Measurements from ENCODE around the gene CTTNBP2. TPM values are rescaled to one million over a fixed set of nuclear protein-coding genes. Genes with fewer than 3 reads are reported as not detected.

The CTTNBP2 gene
- total RNA-seq, 1 donor from 2014 or later, result 9.9 TPM

GRCh38 chr7:117750612-117751563 lies 122.4 kb downstream of the CTTNBP2 start:
- Mint-ChIP-seq H3K4me1 (peaks cover 23% of the 10 kb centered on the region), H3K27ac (ENCODE audit: unreplicated experiment) (no peak overlapping the region), H3K9me3 (no peaks in the 10 kb centered on the region), H3K27me3 (ENCODE audit: low read depth) (peaks cover 3% of the 10 kb centered on the region), H3K36me3 (ENCODE audit: low read depth) (peaks cover 15% of the 10 kb centered on the region), H3K4me3 (no peak overlapping the region)
- no peak for DNase-seq (ENCODE audit: low read depth, low spot score)
- TF ChIP-seq, protein P1, sequence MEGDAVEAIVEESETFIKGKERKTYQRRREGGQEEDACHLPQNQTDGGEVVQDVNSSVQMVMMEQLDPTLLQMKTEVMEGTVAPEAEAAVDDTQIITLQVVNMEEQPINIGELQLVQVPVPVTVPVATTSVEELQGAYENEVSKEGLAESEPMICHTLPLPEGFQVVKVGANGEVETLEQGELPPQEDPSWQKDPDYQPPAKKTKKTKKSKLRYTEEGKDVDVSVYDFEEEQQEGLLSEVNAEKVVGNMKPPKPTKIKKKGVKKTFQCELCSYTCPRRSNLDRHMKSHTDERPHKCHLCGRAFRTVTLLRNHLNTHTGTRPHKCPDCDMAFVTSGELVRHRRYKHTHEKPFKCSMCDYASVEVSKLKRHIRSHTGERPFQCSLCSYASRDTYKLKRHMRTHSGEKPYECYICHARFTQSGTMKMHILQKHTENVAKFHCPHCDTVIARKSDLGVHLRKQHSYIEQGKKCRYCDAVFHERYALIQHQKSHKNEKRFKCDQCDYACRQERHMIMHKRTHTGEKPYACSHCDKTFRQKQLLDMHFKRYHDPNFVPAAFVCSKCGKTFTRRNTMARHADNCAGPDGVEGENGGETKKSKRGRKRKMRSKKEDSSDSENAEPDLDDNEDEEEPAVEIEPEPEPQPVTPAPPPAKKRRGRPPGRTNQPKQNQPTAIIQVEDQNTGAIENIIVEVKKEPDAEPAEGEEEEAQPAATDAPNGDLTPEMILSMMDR (conservative IDR thresholded peaks at IDR 0.05), result peak; percentile 73

DNA sequence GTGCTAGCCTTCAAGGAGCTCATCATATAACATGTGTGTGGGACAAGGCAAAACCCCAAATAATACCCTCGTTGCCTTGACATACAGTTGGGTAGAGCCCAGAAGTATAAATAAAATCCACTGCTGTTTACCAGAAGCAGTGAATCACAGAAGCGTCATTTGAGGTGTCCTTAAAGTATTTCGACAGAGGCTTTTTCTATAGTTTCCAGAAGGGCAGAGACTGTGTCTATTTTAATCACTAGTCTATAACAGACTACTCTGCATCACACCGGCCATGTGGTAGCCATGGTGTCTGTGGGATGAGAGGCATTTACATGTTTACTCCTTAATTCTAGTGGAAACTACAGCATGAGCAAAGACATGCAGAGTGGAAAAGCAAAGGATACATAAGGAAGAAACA lies 131.3 kb downstream of the CTTNBP2 start:
- Mint-ChIP-seq H3K4me1 (peaks cover 4% of the 10 kb centered on the region), H3K27me3 (ENCODE audit: low read depth) (no peaks in the 10 kb centered on the region), H3K36me3 (ENCODE audit: low read depth) (peaks cover 11% of the 10 kb centered on the region), H3K4me3 (no peak overlapping the region), H3K27ac (ENCODE audit: unreplicated experiment) (no peak overlapping the region), H3K9me3 (no peaks in the 10 kb centered on the region)
- TF ChIP-seq, protein P1 (conservative IDR thresholded peaks at IDR 0.05), result no peak
- no peak for DNase-seq (ENCODE audit: low read depth, low spot score)

DNA sequence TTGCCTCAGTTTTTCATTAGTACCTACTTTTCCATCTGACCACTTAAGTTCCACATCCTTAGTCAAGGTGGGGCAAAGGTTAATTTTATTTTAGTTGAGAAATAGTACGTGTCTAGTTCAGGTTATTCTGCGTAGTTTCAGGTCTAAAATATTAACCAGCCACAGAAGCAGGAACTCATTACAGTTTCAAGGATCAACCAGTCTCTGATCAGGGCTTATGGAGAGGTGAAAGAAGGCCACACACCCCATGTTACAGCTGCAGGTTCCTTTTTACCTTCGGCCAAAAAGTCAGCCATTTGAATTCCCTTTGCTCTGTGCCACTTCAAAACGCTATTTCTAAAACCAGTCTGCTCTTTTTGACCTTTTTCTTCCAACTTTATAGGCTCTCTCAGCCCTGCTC lies 134.2 kb downstream of the CTTNBP2 start:
- Mint-ChIP-seq H3K36me3 (ENCODE audit: low read depth) (peaks cover 14% of the 10 kb centered on the region), H3K27ac (ENCODE audit: unreplicated experiment) (no peak overlapping the region), H3K4me3 (no peak overlapping the region), H3K4me1 (peaks cover 4% of the 10 kb centered on the region), H3K9me3 (no peaks in the 10 kb centered on the region), H3K27me3 (ENCODE audit: low read depth) (no peaks in the 10 kb centered on the region)
- TF ChIP-seq, protein P1 (conservative IDR thresholded peaks at IDR 0.05), result no peak
- no peak for DNase-seq (ENCODE audit: low read depth, low spot score)

- Mint-ChIP-seq H3K27me3 (ENCODE audit: low read depth) (no peaks in the 10 kb centered on the region), H3K4me1 (peaks cover 4% of the 10 kb centered on the region), H3K4me3 (no peak overlapping the region), H3K27ac (ENCODE audit: unreplicated experiment) (no peak overlapping the region), H3K9me3 (no peaks in the 10 kb centered on the region), H3K36me3 (ENCODE audit: low read depth) (peaks cover 18% of the 10 kb centered on the region)
- TF ChIP-seq, protein P1 (conservative IDR thresholded peaks at IDR 0.05), result no peak
- no peak for DNase-seq (ENCODE audit: low read depth, low spot score)
These were observed 135.3 kb downstream of the CTTNBP2 start for GRCh38 chr7:117737926-117738325.

GRCh38 chr7:117731455-117731854 lies 141.8 kb downstream of the CTTNBP2 start:
- H3K36me3 Mint-ChIP-seq (ENCODE audit: low read depth), result peaks cover 22% of the 10 kb centered on the region
- H3K4me1 Mint-ChIP-seq, result peaks cover 41% of the 10 kb centered on the region
- no peaks in the 10 kb centered on the region for H3K27me3 Mint-ChIP-seq (ENCODE audit: low read depth)
- no peak overlapping the region for H3K4me3 Mint-ChIP-seq
- H3K27ac Mint-ChIP-seq (ENCODE audit: unreplicated experiment), result no peak overlapping the region
- no peak for DNase-seq (ENCODE audit: low read depth, low spot score)
- TF ChIP-seq, protein P1 (conservative IDR thresholded peaks at IDR 0.05), result no peak
- no peaks in the 10 kb centered on the region for H3K9me3 Mint-ChIP-seq
